HG03280 (cell line): ENCODE measurements around the gene PDE7B.

ENCODE experiments used
- ATAC-seq: cut with Tn5 transposase; IDR thresholded peaks from one replicate; pipeline ENCODE4 v1.9.1; 2021; ENCODE audit warnings: mild to moderate bottlenecking, moderate library complexity; ENCODE audit not compliant: unreplicated experiment

Gene PDE7B

DNA sequence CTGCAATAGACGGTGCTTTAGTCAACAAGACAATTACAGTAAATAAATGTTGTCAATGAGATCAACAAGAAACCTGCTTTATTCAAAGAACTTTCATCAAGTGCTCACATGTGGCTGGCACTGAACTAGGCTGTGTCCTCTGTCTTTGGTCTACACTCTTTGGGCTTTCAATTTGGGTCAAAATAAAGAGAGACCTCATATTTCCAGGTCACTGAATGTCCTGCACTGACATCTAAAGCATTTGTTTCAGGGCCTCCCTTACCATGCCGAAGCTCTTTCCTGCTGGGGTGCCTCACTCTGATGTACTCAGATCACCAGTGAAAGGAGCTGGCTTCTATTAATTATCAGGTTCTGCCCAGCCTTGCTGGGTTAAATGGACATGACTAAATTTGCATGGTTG lies 32.0 kb downstream of the PDE7B start:
- no peak for ATAC-seq

DNA sequence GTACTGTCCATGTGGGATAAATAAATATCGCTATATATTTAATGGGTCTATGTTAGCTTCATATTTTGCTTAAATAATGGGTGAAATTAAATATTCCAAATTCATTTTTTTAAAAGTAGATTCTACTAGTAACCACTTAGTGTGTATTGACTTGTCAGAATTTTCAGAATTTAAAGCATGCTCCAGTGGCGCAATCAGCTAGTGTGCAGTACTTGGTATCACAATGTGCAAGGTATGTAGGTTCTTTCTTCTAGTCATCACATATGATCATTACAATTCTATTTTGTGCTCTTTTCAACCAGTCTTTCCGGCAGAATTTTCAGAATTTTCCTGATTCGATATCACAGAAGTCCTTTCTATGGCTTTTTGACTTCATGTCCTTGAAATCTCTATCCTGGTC lies 32.6 kb downstream of the PDE7B start:
- ATAC-seq: no peak

DNA sequence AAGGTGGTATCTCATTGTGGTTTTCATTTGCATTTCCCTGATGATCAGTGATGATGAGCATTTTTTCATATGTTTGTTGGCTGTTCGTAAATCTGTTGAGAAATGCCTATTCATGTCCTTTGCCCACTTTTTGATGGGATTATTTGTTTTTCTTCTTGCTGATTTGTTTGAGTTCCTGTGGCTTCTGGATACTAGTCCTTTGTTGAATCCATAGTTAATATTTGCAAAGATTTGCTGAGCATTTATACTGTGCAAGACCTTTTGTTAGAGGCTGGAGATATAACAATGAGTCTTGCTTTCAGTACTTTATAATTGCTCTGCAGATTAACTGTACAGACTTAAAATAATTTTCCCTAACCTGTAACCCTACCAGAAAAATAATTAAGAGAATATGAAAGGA lies 35.6 kb downstream of the PDE7B start:
- ATAC-seq: no peak

DNA sequence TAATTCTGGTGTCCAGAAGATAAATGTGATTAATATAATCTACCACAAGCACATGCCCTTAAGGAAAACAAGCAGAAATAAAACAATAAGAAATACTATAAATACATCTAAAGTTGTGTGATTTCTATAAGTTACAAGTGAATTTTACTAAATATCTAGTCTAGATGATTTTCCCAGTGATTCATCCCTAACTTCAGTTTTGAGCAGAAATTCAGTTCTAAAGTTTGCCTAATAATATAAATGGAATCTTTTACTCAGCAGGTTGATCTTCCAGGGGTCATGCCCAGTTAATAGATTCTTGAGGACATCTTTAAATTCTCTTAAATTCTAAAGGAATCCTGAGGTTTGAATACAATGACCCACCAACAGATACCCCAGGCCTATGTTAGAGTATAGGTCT lies 37.3 kb downstream of the PDE7B start:
- ATAC-seq: no peak

DNA sequence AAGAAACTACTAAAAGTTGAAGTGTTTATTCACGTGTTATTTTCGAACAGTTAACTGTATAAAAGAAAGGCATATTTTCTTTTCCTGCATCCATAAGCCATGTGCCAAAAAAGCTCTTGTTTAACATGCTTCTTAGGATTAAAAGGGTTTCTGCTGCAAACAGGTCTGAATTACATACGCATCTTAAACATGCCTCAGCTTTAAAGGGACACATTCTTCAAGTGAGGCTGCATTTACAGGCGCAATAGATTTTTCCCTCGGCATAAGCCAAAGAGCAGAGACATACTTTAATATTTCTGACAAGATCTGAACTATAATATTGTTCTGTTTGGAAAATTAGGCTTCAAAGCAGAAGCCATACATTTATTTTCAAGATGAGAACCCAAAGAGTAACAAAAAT lies 39.4 kb downstream of the PDE7B start:
- ATAC-seq: no peak

DNA sequence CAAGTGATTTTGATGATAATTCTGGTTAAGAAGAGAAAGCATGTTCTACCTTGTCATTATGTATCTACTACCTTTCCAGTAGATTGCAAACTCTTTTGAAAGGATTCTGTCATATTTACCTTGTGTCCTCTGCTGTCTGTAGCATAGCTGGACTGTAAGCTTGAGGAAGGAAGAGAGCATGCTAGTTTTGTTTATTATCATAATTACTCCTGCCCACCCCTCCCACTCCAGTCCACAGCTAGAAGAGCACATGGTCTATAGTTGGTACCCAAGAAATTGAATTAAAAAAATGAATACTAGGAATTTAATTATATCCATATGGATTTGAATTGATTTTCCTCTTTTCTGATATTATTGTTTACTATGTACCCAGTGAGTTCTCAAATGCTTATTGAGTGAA lies 40.2 kb downstream of the PDE7B start:
- ATAC-seq: no peak

DNA sequence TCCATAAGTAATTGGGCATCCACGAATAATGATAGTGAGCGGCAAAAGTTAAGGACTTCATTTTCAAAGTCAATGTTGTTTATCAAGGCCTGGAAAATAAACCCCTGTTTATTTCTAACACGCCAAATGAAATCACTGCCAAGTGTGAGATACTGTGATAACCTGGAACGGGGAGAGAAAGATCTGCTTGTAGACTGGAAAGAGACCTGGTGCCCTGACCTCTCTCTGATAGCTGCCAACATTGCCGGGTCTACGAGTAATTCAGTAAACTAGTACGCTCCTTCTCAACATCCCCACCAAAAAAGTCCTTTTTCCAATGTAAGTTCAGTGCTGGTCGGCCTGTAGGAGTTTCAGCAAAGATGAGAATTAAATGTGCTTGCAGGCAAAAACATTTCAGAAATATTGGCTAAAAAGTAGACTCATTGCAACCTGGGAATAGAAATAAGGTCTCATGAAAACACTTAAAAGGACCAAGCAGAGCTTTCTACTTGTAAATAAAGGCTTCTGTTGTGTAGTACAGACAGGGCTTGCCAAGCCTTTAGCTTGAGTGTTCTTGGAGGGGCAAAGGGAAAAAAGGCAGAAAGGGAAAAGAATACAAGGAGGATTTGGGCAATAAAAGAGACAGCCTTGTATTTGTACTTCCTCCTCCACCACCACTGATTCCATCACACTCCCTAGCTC lies 43.9 kb downstream of the PDE7B start:
- ATAC-seq: no peak

DNA sequence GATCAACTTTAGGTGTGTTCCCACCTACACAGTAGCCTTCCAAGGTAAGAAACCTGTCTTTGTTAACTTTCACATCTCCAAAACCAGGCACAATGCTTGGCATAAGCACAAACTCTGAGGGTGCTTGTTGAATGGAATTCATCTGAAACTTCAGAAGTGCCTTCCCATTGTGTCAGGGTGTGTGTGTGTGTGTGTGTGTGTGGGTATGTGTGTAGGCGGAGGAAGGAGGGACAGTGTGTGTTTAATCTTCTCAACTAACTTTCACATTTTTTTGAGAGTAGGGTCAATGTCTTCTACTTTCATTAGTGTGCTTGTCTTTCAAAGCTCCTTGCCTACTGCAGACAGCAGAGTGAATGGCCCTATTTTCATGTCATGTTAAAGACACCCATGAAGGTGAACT lies 45.6 kb downstream of the PDE7B start:
- no peak for ATAC-seq

DNA sequence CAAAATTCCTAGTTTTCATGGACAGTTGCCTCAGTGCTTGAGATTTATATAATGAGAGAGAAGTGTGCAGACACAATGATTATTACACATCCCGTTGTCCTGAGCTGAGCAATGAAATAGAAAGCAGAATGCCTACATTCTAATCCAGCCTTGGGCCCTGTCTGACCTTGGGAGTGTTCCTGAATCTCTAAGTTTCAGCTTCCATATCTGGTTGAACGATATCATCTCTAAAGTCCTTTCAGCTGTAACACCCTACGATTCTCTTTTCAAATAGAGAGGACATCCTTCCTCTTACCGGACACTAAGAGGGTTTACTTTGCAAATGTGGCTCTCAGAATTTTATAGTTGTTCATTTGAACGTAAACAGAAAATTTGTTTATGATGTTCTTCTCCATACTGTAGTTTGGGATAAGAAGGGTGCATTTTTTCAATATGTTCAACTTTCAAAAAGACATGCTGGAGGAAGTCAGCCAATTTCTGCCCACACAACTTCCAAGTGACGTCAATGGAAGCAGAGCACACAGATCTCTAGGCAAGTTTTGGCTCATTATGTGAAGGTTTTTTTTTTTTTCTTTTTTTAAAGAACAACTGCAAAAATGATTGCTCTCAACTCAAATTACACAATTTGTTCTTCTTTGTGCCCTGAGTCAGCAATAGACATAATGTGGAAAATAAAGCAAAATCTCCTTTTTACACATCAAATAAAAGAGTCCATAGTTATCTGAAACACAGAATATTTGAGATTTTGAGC lies 50.4 kb downstream of the PDE7B start:
- no peak for ATAC-seq

DNA sequence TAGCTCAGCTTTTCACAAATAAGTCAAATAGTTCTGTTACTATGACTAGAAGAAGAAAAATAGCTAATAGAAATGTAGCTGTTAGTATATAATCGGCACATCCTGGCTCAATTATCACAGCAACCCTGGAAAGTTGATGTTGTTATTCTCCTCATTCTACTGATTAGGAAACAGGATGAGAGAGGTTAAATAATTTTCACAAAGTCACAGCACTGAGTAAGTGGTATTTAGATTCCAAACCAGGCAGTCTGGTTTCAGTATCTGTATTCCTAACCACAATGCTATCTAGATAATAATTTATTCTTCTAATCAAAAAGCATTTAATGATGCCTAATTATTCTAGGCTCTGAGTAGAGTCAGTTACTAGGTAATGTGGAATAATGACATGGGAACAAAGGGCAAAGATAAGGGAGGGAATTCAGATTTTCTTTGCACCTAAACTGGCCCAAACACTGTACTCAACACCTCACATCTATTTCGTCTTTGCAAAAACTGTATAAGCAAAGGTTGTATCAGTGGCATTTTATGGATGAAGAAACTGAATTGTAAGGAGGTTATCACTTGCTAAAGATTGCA lies 51.3 kb downstream of the PDE7B start:
- ATAC-seq: no peak

DNA sequence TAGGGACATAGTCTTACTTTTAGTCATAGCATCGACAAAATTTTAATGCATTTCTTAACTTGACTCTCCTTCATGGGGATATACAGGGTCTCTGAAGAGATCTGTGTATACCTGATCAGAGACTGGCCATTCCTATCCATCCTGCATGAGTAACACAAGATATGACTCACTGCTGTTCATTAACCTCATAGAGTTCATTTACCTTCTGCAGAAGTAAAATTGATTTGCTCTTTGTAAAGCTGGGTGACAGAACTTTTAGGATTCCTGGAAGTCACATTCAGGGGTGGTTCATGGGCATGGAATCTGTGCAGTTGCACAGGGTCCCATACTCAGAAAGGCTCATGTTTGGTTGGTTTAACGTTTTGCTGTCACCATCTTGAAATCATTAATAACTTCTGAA lies 53.2 kb downstream of the PDE7B start:
- no peak for ATAC-seq

DNA sequence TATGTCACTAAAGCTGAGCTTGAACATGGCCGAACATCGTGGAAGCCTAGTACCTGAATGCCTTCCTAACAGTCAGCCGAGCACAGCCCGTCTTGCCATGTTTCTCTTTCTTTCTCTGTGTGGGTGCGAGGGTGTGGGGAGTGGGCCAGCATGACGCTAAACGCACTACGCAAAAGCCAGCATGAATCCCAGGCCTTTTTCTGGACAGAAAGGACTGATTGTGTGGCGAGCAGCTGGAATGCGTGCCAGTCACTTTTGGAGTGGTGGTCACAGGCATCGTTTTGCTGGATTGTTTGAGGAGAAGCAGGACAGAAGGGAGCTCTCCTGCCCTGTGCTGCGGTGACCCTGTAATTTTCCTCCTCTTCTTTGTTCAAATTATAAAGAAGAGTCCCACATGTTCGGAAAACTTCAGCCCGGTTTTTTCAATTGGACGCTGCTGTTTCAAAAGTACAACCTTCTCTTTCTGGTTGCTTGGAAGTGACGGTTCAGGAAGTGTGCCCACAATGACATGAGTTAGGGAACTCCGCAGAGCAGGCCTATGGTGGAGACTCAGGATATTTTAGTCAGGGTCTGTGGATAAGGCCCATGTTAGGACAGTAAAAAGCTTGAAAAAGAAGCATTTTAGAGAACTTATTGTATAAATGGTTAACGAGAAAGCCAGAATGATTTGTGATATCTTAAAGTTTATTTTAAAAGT lies 54.3 kb downstream of the PDE7B start:
- no peak for ATAC-seq

DNA sequence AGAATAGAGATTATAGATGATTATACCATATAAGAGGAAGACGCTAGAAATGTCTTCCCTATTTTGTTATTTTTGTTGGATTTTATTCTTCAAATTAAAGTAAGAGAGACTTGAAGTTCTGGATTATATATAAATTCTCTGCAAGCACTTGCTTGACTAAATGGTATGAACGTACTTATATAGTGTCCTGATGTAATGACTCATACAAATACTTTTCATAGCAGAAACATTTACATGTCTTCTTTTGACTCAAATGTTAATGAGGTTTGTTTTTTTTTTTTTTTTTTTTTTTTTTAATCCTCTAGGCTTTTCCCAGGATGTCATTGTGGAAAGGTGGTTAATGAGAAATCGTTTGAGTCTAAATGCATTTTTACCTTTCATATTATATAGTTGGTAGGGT lies 55.0 kb downstream of the PDE7B start:
- ATAC-seq: no peak

DNA sequence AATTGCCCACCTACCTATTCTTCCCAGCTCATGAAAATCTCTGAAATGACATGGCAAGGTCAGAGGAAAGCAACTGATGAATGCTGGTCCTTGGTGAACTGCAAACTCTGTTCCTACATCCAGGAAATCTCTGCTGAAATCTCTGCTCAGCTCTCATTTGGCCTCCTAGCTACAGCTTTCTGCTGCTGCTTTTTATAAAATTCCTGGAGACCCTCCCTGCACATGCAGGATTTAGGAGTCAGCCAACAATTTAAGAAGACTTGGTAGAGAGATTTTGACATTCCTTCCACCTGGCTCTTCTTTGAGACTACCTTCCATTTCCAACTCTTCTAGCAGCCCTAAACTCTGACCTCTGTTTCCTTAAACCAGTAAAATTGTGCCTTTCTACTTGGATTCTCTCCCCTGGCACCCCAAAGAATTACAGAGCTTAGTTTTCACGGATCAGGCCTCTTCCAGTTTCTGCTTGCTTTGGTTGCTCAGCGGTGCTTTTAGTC lies 55.5 kb downstream of the PDE7B start:
- no peak for ATAC-seq

DNA sequence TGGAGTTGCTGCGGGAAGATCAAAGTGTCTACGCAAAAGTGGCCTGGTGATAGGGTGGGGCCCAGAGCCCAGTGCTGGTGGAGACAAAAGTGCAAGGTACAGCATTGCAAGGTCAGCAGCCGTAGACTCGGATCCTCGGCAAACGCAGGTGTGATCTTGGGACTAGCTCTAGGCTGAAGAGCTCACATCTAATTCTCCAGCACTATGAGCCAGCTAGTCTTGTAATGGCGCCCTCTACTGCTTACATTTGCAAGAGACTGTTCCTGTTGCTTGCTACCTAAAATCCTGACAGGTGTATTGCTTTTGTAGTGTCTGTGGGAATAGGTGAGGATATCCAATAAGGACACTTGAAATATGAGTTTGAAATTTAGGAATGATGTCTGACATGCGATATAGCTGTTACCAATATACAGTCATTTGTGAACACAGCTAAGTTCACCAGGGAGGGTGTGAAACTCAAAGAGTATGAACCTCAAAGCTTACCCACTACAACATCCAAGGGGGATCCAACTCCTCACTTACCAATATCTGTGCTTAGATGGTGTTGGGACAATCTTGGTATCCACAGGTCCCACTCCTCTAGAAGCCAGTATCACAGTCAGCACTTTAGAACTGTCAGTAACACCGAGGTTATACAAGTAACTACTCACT lies 58.4 kb downstream of the PDE7B start:
- peak; percentile 89 for ATAC-seq

DNA sequence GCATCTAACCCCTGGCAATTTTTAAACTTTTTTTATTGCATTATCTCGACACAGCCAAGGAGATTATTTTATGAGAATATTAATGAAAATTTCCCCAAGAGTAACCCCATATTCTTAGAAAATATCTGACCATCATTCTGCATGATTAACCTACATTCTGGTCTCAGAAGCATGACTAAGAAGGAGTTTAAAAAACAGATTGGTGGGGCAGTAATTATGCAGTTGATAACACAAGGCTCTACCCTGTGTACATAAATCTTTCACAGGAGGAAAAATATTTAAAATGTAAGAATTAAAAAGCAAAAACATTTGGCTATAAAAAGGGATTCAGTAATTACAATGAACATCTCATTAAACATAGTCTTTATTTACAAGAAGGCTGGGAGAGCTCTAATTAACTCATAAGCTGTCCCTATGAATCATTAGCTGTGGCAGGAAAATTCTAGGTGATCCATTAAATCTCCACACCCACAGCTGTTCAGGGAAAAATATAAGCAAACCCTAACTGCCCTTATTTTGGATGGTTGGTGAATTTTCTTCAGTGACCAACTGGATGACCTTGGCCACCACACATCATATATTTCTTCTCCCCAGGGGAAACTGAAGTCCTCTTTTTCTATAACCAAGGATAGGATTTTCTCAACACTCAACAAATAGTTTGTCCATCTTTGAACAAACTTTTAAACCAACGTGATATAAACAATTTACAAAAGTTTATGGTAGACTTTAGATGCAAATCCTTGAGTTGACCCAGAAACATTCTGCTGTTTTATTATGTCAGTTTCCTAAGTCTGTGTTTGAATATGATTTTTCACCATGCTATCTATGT lies 59.5 kb downstream of the PDE7B start:
- ATAC-seq: no peak

DNA sequence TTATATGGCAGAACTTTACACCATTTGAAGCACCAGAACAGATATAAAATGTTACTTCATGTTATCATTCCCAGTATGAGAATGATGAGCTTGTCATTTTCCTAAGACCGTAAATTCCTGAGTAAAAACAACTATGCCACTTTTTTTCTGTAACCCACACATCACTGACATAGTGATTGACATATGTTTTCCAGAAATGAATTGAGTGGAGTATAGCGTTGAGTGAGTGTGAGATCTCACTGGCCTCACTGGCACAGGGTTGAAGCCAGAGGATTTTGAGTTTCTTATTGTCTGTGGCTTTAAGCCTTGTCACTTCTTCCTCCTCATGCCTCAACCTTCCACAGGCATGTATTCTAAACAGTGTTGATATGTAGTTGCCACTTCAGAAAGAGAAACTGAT lies 62.3 kb downstream of the PDE7B start:
- ATAC-seq: no peak

DNA sequence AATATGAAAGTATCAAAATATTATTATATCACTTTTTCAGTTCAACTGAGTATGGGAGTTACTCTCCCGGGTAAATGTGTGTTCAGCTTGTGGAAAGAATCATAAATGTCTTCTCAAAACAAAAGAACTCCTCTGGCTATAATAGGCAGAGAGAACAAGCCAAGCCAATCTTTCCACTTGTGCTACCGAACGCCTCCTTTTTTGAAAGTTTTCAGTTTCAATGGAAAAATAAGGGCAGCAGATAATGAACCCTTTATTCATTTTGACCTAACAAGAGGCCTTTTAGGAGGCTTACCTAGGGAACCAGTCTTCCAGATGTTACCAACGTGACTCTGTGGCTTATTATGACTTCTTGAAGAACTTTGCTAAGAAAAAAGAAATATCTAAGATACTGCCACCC lies 67.5 kb downstream of the PDE7B start:
- ATAC-seq: no peak

DNA sequence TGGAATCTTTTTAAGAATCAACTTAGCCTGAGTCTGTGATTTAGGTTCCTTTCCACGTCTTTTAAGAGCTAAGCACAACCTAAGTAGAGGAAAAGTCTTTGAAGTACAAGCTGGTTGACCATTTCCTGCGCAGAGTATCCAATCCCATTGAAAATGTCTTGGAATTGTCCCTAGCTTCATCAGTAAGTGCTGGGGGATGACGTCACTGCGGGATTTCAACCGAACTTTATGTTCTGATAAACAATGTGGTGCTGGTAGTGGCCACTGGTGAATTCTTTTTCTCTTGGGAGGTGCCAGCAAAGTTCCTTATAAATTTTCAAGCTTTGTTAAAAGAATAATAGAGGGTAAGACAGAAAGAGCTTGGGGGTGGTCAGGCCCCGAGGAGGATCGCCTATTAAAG lies 69.2 kb downstream of the PDE7B start:
- no peak for ATAC-seq

DNA sequence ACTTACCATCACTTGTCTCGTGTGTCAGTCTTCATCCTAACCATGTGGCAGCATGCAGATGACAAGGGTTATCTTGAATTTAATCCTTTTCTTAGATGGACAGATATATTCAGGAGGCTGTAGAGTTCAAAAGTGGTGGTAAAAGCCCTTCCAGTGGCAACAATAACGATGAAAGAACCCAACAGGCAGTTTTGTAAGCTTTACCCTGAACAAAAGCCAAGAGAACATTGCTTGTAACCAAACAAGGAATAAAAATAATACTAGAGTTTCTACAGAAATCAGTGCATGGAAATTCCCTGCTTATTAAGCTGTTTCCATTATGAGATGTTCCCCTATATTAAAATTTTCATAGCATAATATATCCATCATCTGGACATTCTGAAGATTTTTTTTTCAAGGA lies 69.7 kb downstream of the PDE7B start:
- ATAC-seq: no peak
